Measurements from ENCODE around the gene KIF26B. TPM values are rescaled to one million over a fixed set of nuclear protein-coding genes. Genes with fewer than 3 reads are reported as not detected.
"Not testable (repeated sequence)": the region's sequence is repeated elsewhere in the genome, so short reads cannot be mapped to it uniquely, and the experiment has no call there.

The KIF26B gene
- total RNA-seq, 1 experiment from 2014 or later = not detected

- DNase-seq = no peak
- no peaks in the 10 kb centered on the region for H3K36me3 ChIP-seq
- no peaks in the 10 kb centered on the region for H3K9me3 ChIP-seq
- no peaks in the 10 kb centered on the region for H3K27me3 ChIP-seq
- no peak overlapping the region for H3K4me3 ChIP-seq
Measured at GRCh38 chr1:245294020-245294419, 139.2 kb downstream of the KIF26B start.

DNA sequence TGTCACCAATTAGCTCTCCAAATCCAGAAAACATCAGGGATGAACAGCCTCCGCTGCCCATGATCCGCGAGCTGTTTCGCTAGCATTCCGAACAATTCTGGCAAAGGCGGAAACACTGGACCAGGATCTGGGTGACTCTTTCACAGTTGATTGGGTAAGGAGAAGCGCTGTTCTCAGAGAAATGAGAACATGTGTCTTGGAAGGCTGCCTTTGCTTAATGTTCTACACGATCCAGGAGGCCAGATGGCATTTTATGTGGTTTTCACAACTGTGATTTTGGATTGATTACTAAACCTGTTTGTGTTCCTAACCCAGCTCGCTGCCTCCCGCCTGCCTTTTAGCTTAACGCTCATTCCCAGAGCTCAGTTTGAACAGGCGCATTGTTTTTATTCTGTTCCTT, 144.0 kb downstream of the KIF26B start:
- H3K4me3 ChIP-seq = peak overlapping the region; percentile 13
- no peaks in the 10 kb centered on the region for H3K36me3 ChIP-seq
- peaks cover 8% of the 10 kb centered on the region; the same call in 1 of the 2 replicates for H3K27me3 ChIP-seq
- no peaks in the 10 kb centered on the region for H3K9me3 ChIP-seq
- peak; percentile 40 for DNase-seq

DNA sequence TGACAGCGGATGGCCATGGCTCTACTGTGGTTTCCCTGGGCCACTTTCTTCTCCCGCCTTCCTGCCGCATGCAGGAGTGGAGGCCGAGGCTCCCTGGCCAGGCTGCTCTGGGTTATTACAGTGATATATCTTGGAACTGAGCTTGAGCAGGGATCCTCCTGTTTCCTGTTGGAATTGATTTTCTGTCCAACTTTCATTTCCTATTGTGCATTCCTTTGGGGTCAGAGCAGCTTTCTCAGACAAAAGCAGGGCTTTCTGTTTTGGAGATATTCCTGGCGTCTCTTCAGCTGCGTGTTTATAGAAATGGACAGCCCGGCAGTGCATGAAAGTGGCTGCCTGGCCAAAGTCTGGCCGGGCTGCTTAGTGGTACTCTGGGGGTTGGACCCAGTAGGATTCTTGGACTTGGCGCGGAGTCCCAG, 146.4 kb downstream of the KIF26B start:
- peak; percentile 53 for DNase-seq
- Histone ChIP-seq H3K9me3 (no peaks in the 10 kb centered on the region), H3K27me3 (peaks cover 8% of the 10 kb centered on the region; the same call in 1 of the 2 replicates), H3K4me3 (no peak overlapping the region), H3K36me3 (no peaks in the 10 kb centered on the region)

DNA sequence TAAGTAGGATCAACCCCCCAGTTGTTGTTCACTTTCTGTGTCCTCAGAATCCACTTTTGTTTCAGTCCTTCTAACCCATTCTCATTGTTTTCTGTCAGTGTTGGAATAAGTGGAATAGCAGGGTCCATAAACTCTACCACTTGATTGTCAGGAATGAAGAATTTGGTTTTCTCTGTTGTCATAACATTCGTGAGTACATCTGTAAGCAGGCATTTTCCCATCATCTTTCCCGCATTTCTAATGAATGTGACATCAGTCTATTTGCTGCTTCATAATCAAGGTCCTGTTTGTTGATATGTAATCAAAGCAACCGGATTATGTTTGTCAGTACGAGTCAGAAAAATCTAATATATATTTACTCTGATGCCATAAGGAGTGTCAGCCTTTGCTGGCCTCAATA, 147.1 kb downstream of the KIF26B start:
- Histone ChIP-seq H3K9me3 (no peaks in the 10 kb centered on the region), H3K36me3 (no peaks in the 10 kb centered on the region), H3K4me3 (no peak overlapping the region), H3K27me3 (peaks cover 8% of the 10 kb centered on the region; the same call in 1 of the 2 replicates)
- no peak for DNase-seq

- DNase-seq = peak; percentile 10
- H3K36me3 ChIP-seq = no peaks in the 10 kb centered on the region
- H3K4me3 ChIP-seq = no peak overlapping the region
- peaks cover 6% of the 10 kb centered on the region; the same call in 1 of the 2 replicates for H3K27me3 ChIP-seq
- no peaks in the 10 kb centered on the region for H3K9me3 ChIP-seq
Measured at GRCh38 chr1:245304698-245305097, 149.9 kb downstream of the KIF26B start.

DNA sequence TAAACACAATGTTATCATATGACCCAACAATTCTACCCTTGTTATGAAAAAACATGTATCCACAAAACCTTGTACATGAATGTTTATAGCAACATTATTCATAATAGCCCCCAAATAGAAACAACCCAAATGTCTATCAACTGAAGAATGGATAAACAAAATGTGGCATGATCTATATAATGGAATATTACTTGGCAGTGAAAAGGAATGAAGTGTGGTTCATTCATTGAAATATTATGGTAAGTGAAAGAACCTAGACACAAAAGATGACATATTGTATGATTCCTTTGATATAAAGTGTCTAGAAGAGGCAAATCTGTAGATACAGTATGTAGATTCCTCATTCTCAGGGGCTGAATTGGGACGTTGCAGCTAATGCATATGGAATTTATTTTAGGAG, 151.2 kb downstream of the KIF26B start:
- DNase-seq = no peak
- Histone ChIP-seq H3K9me3 (no peaks in the 10 kb centered on the region), H3K27me3 (peaks cover 3% of the 10 kb centered on the region; the same call in 1 of the 2 replicates), H3K36me3 (no peaks in the 10 kb centered on the region), H3K4me3 (no peak overlapping the region)

- no peaks in the 10 kb centered on the region for H3K36me3 ChIP-seq
- no peak overlapping the region for H3K4me3 ChIP-seq
- H3K9me3 ChIP-seq = no peaks in the 10 kb centered on the region
- H3K27me3 ChIP-seq = peaks cover 3% of the 10 kb centered on the region; the same call in 1 of the 2 replicates
- DNase-seq = no peak
Measured at GRCh38 chr1:245306628-245307410, 152.0 kb downstream of the KIF26B start.

DNA sequence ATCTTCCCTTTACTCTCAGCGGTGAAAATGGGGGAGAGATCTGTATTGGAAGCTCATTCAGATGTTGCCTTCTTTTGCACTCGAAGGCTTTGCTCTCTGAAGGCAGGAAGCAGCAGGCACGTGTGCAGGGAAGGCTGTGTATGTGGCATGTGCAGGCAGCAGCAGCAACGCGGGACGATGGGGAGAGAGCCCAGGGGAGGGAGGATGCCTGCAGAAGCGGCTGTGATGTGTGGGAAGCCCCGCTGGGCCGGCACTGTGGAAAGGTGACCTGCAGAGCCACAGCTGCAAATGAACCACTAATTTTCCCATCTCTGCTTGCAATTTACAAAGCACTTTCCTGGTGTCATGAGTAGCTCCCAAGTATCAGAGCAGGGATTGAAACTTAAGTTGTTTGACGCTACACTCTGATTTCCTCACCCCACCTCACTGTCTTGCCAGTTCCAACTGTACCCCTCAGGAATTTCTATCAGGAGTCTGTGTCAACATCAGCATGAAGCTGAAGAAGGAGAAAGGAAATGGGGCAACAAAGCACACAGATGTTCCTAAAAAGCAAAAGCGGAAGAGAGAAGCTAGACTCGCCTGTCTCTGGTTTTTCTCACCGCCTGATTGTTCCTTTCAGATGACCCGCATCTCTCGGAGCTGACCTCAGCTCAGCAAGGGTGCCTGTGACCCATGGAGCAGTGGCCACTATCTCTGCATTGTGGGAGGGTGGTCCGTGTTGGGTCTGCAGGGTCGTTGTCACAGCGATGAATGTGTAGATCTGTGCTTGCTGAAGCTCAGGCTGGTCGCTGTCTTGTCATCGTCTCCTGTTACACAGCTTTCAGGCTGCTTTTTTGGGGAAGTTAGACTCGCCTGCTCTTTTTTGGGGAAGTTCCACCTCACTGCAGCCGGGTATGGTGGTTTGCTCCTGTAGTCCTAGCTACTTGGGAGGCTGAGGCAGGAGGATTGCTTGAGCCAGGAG, 156.1 kb downstream of the KIF26B start:
- H3K27me3 ChIP-seq = no peaks in the 10 kb centered on the region
- no peaks in the 10 kb centered on the region for H3K9me3 ChIP-seq
- no peak overlapping the region for H3K4me3 ChIP-seq
- H3K36me3 ChIP-seq = no peaks in the 10 kb centered on the region
- DNase-seq = no peak

GRCh38 chr1:245311887-245312536, 157.2 kb downstream of the KIF26B start:
- Histone ChIP-seq H3K36me3 (no peaks in the 10 kb centered on the region), H3K9me3 (no peaks in the 10 kb centered on the region), H3K27me3 (no peaks in the 10 kb centered on the region), H3K4me3 (no peak overlapping the region)
- DNase-seq = no peak

- Histone ChIP-seq H3K4me3 (no peak overlapping the region), H3K9me3 (no peaks in the 10 kb centered on the region), H3K36me3 (no peaks in the 10 kb centered on the region), H3K27me3 (no peaks in the 10 kb centered on the region)
- DNase-seq = no peak
Measured at GRCh38 chr1:245313576-245313975, 158.8 kb downstream of the KIF26B start.

- no peaks in the 10 kb centered on the region for H3K9me3 ChIP-seq
- no peak overlapping the region for H3K4me3 ChIP-seq
- no peaks in the 10 kb centered on the region for H3K27me3 ChIP-seq
- no peak for DNase-seq
- no peaks in the 10 kb centered on the region for H3K36me3 ChIP-seq
Measured at GRCh38 chr1:245316784-245317183, 162.0 kb downstream of the KIF26B start.

DNA sequence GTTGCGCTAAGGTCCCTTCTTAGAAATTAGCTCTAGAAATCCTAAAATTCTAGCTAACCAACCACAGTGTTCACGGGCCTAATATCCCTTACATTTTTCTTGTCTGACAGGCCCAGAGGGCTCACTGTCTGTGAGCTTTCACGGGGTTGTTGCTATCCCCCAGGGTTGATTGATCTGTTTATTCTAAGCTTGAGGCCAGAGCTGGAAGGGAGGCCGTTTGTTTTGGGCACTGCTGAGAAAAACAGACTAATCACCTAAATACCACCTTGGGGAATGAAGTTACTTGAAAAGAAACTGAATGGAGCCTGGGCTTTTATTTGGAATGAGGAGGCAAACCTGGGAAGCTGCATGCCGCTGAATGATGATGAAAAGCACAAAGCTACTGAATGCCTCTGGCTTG, 162.4 kb downstream of the KIF26B start:
- H3K9me3 ChIP-seq = no peaks in the 10 kb centered on the region
- H3K4me3 ChIP-seq = no peak overlapping the region
- no peaks in the 10 kb centered on the region for H3K27me3 ChIP-seq
- H3K36me3 ChIP-seq = no peaks in the 10 kb centered on the region
- no peak for DNase-seq

DNA sequence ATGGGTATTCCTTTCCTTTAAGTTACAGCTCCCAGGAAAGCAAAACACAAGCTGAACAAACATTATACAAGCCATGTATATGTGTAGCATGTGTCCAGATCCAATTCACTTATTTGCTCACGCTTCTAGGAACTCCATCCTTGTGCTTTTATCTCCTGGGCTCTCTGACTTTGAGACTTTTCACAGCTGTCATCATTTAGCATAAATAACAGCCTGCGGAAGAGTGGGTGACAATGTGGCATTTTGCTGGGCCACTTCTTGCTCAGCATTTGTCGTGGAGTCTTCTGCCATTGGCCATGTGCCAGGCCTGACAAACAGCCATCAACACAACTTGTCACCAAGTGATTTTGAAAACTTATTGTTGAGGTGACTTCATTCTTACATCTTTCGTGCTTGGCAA, 164.3 kb downstream of the KIF26B start:
- DNase-seq = no peak
- no peaks in the 10 kb centered on the region for H3K36me3 ChIP-seq
- H3K4me3 ChIP-seq = no peak overlapping the region
- H3K9me3 ChIP-seq = no peaks in the 10 kb centered on the region
- no peaks in the 10 kb centered on the region for H3K27me3 ChIP-seq

DNA sequence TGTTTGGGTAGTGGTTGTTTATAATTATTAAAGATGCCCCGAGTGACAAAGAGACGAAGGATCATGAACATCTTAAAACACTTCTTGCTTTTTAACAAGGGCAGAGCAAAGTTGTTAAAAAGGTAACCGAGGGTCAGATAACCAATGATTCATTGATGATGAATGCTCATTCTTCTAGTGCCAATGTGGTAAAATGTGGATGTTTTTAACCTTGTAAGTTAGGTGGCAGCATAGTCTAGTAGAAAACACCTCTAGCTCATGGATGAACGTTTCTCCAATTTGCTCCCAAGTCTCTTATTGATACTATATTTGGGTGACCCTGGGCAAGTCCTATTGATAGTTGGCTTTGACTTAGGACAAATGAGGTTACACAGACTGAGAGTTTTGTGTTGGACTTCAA, 167.9 kb downstream of the KIF26B start:
- Histone ChIP-seq H3K27me3 (no peaks in the 10 kb centered on the region), H3K4me3 (no peak overlapping the region), H3K9me3 (no peaks in the 10 kb centered on the region), H3K36me3 (no peaks in the 10 kb centered on the region)
- no peak for DNase-seq

DNA sequence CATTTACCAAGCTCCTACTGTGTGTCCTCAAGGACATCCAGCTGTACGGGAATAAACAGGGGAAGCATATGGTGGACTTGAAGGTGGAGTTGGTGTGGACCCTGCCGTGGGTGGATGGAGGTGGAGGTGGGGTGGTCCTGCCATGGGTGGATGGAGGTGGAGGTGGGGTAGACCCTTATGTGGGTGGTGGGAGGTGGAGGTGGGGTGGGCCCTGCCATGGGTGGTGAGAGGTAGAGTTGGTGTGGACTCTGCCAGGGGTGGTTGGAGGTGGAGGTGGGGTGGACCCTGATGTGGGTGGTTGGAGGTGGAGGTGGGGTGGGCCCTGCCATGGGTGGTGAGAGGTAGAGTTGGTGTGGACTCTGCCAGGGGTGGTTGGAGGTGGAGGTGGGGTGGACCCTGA, 169.0 kb downstream of the KIF26B start:
- not testable (repeated sequence) for H3K36me3 ChIP-seq, H3K9me3 ChIP-seq, H3K27me3 ChIP-seq, DNase-seq, H3K4me3 ChIP-seq

GRCh38 chr1:245325922-245326795, 171.4 kb downstream of the KIF26B start:
- no peak overlapping the region for H3K4me3 ChIP-seq
- H3K27me3 ChIP-seq = no peaks in the 10 kb centered on the region
- H3K36me3 ChIP-seq = no peaks in the 10 kb centered on the region
- H3K9me3 ChIP-seq = no peaks in the 10 kb centered on the region
- DNase-seq = no peak
